OCI-LY7 (cell line): ENCODE data around the gene PEPD.

Experiments
- CTCF ChIP-seq: fragments of 200-600 bp; sonication (generic); conservative IDR thresholded peaks from 2 replicates; pipeline ENCODE4 v1.5.1; 2014; ENCODE audit warnings: mild to moderate bottlenecking, antibody characterized with exemption, low read length, moderate library complexity, mixed read lengths
- EZH2phosphoT487 ChIP-seq: fragments of 200-600 bp; sonication (generic); IDR thresholded peaks from 2 replicates; pipeline ENCODE4 v1.6.1; 2018; ENCODE audit warnings: low read depth, borderline replicate concordance, mild to moderate bottlenecking, mixed run types, antibody characterized with exemption, low read length, moderate library complexity, mixed read lengths

GRCh38 chr19:33521480-33522370 is at the start of gene PEPD:
- TF ChIP-seq CTCF (no peak), EZH2phosphoT487 (no peak)
